A549 (cell line): ENCODE data around the gene ZBTB2. TPM values are rescaled to one million over a fixed set of nuclear protein-coding genes. Genes with fewer than 3 reads are reported as not detected.

Source experiments
- ATAC-seq, 2 experiments: fragments of 200-7000 bp in 1 of 2; fragments of >200 bp in 1 of 2; cut with Nextera tagmentation in 1 of 2; cut with Tn5 transposase in 1 of 2; 3 replicates each; pipeline versions ENCODE4 v1.8.0 to v1.9.1; 2018 to 2020; ENCODE audit warnings: mild to moderate bottlenecking in 1 of 2, moderate library complexity in 1 of 2
- CTCF ChIA-PET: fragments of 300-600 bp; sonication (Branson Sonifier 250); formaldehyde crosslinking; extraction: SDS; loops from one replicate; lab custom pipeline; 2021; ENCODE audit warnings: antibody characterized with exemption, inconsistent platforms; lab: Yijun Ruan, JAX
- POLR2A ChIA-PET: fragments of 350-600 bp; formaldehyde crosslinking; extraction: SDS; loops from one replicate; lab custom pipeline; 2021; ENCODE audit warnings: antibody characterized with exemption, inconsistent platforms; lab: Yijun Ruan, JAX
- DNase-seq, 2 experiments: peaks; one replicate each; pipeline versions ENCODE4 v3.0.0 to v3.0.0-alpha.2; 2011 to 2016; ENCODE audit warnings: low read depth in 1 of 2, low spot score in 1 of 2
- FAIRE-seq: peaks from 2 replicates; lab custom pipeline; 2011; peaks lifted over from hg19 to GRCh38; lab: Jason Lieb, UNC
- H3K27ac ChIP-seq, 2 experiments: fragments of >200 bp; sonication (Bioruptor Twin); formaldehyde crosslinking; 3 replicates each; pipeline ENCODE4 v1.5.1; 2016 to 2017
- H3K4me1 ChIP-seq: fragments of >200 bp; sonication (Bioruptor Twin); formaldehyde crosslinking; 3 replicates; pipeline ENCODE4 v1.6.1; 2016
- H3K4me2 ChIP-seq: fragments of >200 bp; sonication (Bioruptor Twin); formaldehyde crosslinking; 3 replicates; pipeline ENCODE4 v1.6.1; 2016
- H3K4me3 ChIP-seq: fragments of >200 bp; sonication (Bioruptor Twin); formaldehyde crosslinking; 3 replicates; pipeline ENCODE4 v1.5.1; 2016
- H3K9me3 ChIP-seq: fragments of >200 bp; sonication (Bioruptor Twin); formaldehyde crosslinking; 3 replicates; pipeline ENCODE4 v1.6.1; 2016
- CBX8 ChIP-seq: fragments of 200-600 bp; sonication (generic); IDR thresholded peaks from 2 replicates; pipeline ENCODE4 v1.6.1; 2016
- CHD2 ChIP-seq: fragments of 150-350 bp; IDR thresholded peaks from 2 replicates; pipeline ENCODE4 v1.6.1; 2014; ENCODE audit warnings: low read length; ENCODE audit not compliant: partially characterized antibody
- CHD4 ChIP-seq: fragments of 200-600 bp; sonication (generic); IDR thresholded peaks from 2 replicates; pipeline ENCODE4 v1.6.1; 2016; ENCODE audit warnings: antibody characterized with exemption, mild to moderate bottlenecking, borderline replicate concordance
- EHF ChIP-seq: fragments of 250-450 bp; sonication (Bioruptor Pico); IDR thresholded peaks from 2 replicates; pipeline ENCODE4 v1.5.0; 2020; ENCODE audit warnings: mild to moderate bottlenecking
- EHMT2 ChIP-seq: fragments of 200-600 bp; sonication (generic); IDR thresholded peaks from 2 replicates; pipeline ENCODE4 v1.6.1; 2016; ENCODE audit warnings: antibody characterized with exemption, low read depth, mild to moderate bottlenecking, moderate library complexity
- KDM1A ChIP-seq: fragments of 200-600 bp; sonication (generic); IDR thresholded peaks from 2 replicates; pipeline ENCODE4 v1.6.1; 2016; ENCODE audit warnings: low read depth, mild to moderate bottlenecking
- MAZ ChIP-seq: fragments of 150-350 bp; IDR thresholded peaks from 2 replicates; pipeline ENCODE4 v1.6.1; 2014; ENCODE audit warnings: antibody characterized with exemption, low read depth, low read length, borderline replicate concordance
- NFE2L2 ChIP-seq: fragments of 150-350 bp; conservative IDR thresholded peaks from 2 replicates; pipeline ENCODE4 v1.6.1; 2014; ENCODE audit warnings: low read length
- PHF8 ChIP-seq: fragments of 200-600 bp; sonication (generic); IDR thresholded peaks from 2 replicates; pipeline ENCODE4 v1.6.1; 2016; ENCODE audit warnings: low read depth, mild to moderate bottlenecking, antibody characterized with exemption, moderate library complexity, borderline replicate concordance
- POLR2A ChIP-seq: IDR thresholded peaks from 2 replicates; pipeline ENCODE4 v1.6.1; 2012; ENCODE audit warnings: mild to moderate bottlenecking, low read length
- RAD21 ChIP-seq, 2 experiments: fragments of >200 bp in 1 of 2; sonication (Bioruptor Twin) in 1 of 2; formaldehyde crosslinking in 1 of 2; IDR thresholded peaks in 1 of 2; conservative IDR thresholded peaks in 1 of 2; 2 replicates in 1 of 2; 3 replicates in 1 of 2; pipeline ENCODE4 v1.6.1; 2012 to 2018; ENCODE audit warnings: inconsistent platforms in 1 of 2
- RCOR1 ChIP-seq: fragments of 150-350 bp; IDR thresholded peaks from 2 replicates; pipeline ENCODE4 v1.6.1; 2014; ENCODE audit warnings: antibody characterized with exemption, low read length, low read depth
- RFX5 ChIP-seq: fragments of 450-650 bp; IDR thresholded peaks from 2 replicates; pipeline ENCODE4 v1.7.1; 2014; ENCODE audit warnings: antibody characterized with exemption, mild to moderate bottlenecking, moderate library complexity
- SREBF2 ChIP-seq: fragments of 450-650 bp; IDR thresholded peaks from 2 replicates; pipeline ENCODE4 v1.6.1; 2014; ENCODE audit warnings: mild to moderate bottlenecking, moderate library complexity
- ZC3H11A ChIP-seq: fragments of 450-650 bp; IDR thresholded peaks from 2 replicates; pipeline ENCODE4 v1.6.1; 2014; ENCODE audit warnings: antibody characterized with exemption, mild to moderate bottlenecking
- ZFP36 ChIP-seq: fragments of 450-650 bp; IDR thresholded peaks from 2 replicates; pipeline ENCODE4 v1.6.1; 2014; ENCODE audit warnings: borderline replicate concordance; ENCODE audit not compliant: partially characterized antibody
- ZSCAN20 ChIP-seq: fragments of 250-450 bp; sonication (Bioruptor Pico); IDR thresholded peaks from 2 replicates; pipeline ENCODE4 v1.8.0; 2022; ENCODE audit warnings: mild to moderate bottlenecking, moderate library complexity
- WGBS: methylation state at CpG from one replicate; pipeline ENCODE4 v1.1.6; 2017; ENCODE audit errors: missing lambda C conversion rate; 5-methylcytosine and 5-hydroxymethylcytosine counted together
- polyA plus RNA-seq, 4 experiments: library from polyadenylated mRNA; depleted of rRNA in 3 of 4; stranded (reverse); fragments of >200 nt; fragmentation: RNase III in 1 of 4; extraction: RNeasy Plus Mini Kit Qiagen cat#74134 plus additional on column Dnase treatment in 1 of 4; gene quantifications; 2 replicates in 3 of 4; 3 replicates in 1 of 4; pipeline ENCODE4 v1.2.3, GENCODE V29; 2011 to 2017
- TF ChIP-seq, protein P1 (sequence below): IDR thresholded peaks from 2 replicates; pipeline ENCODE4 v1.6.1; 2012

The ZBTB2 gene
- polyA plus RNA-seq, 2 of the 4 experiments (the other 2 are of a cell fraction), result 10.8 to 17.3 TPM

DNA sequence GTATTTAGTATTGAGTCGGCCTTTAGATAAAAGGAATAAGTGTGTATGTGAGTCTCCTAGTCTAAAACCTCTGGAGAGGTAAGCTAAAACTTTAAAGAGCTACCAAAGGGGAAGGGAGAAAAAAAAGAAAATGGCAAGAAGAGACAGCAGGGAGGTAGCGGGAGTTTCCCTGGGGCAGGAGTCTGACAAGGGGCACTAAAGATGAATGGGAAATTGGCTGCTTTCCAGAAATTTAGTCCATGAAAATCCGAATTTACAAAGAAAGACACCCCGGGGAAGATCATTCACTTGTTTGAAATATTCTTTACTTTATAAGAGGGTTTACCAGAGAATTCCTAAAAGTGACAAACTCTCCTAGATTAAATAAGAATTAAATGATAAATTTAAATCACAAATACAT, 41.3 kb upstream of the ZBTB2 start:
- Histone ChIP-seq H3K4me2 (no peak overlapping the region), H3K9me3 (no peaks in the 10 kb centered on the region), H3K4me1 (peaks cover 15% of the 10 kb centered on the region), H3K27ac (no peak overlapping the region), H3K4me3 (no peak overlapping the region)
- no peak for ATAC-seq
- ChIA-PET CTCF (no interaction called here), POLR2A (no interaction called here)
- TF ChIP-seq EHF, result no peak
- FAIRE-seq, result no peak
- 85% methylated on average over 4 of the region's 4 CpGs for WGBS
- DNase-seq, result no peak

- no peak for TF ChIP-seq KDM1A
- no peak for TF ChIP-seq POLR2A
- TF ChIP-seq NFE2L2, result no peak
- TF ChIP-seq CHD4, result no peak
- no peak for TF ChIP-seq ZC3H11A
- TF ChIP-seq EHMT2, result no peak
- TF ChIP-seq RFX5, result no peak
- TF ChIP-seq CBX8, result no peak
- no peak for TF ChIP-seq SREBF2
- Histone ChIP-seq H3K4me3 (no peak overlapping the region), H3K4me1 (peaks cover 2% of the 10 kb centered on the region; the same call in 2 of the 3 replicates), H3K9me3 (no peaks in the 10 kb centered on the region), H3K4me2 (no peak overlapping the region), H3K27ac (no peak overlapping the region)
- POLR2A ChIA-PET, result no interaction called here
- FAIRE-seq (no peak), ATAC-seq (no peak), DNase-seq (no peak)
- WGBS, result 95% methylated on average over 3 of the region's 3 CpGs
- CTCF ChIA-PET, result interaction anchor here (1.2 kb wide), 1 partner anchor 25 kb away, joined by 3 read pairs; no protein-coding TSS in a partner anchor
Measured at GRCh38 chr6:151431337-151431736, 40.0 kb upstream of the ZBTB2 start.

DNA sequence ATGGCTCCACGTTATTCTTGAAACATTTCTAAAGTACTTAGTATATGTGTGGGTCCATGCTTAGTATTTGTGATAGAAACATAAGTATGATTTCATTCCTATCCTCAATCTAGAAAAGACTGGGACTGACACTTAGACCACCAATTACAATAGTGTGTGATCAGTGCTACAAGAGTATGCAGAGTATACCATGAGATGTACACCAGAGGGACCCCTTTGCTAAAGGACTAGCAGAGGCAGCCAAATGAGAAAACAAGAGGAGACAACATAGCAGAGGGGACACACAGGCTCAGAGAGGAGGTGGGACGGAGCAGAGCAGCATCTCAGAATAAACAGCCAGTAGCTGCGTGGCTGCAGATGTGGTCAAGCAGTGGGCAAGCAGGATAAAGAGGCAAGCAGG, 39.5 kb upstream of the ZBTB2 start:
- CTCF ChIA-PET, result interaction anchor here (1.2 kb wide), 1 partner anchor 24 kb away, joined by 3 read pairs; no protein-coding TSS in a partner anchor
- peak in 1 of 2 experiments; percentile 55; a peak in 2 of 6 replicates for ATAC-seq

GRCh38 chr6:151428093-151428735, 36.9 kb upstream of the ZBTB2 start:
- H3K9me3 ChIP-seq, result no peaks in the 10 kb centered on the region
- no peaks in the 10 kb centered on the region for H3K4me1 ChIP-seq
- DNase-seq, result no peak
- TF ChIP-seq, protein P1, sequence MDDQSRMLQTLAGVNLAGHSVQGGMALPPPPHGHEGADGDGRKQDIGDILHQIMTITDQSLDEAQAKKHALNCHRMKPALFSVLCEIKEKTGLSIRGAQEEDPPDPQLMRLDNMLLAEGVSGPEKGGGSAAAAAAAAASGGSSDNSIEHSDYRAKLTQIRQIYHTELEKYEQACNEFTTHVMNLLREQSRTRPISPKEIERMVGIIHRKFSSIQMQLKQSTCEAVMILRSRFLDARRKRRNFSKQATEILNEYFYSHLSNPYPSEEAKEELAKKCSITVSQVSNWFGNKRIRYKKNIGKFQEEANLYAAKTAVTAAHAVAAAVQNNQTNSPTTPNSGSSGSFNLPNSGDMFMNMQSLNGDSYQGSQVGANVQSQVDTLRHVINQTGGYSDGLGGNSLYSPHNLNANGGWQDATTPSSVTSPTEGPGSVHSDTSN, result no peak
- TF ChIP-seq ZFP36, result no peak
- no peak for TF ChIP-seq RCOR1
- TF ChIP-seq PHF8, result no peak
- TF ChIP-seq CHD4, result no peak
- no peak for TF ChIP-seq ZSCAN20 (CRISPR knock-in tag)
- no peak for TF ChIP-seq CHD2
- 76% methylated on average over 4 of the region's 4 CpGs for WGBS
- H3K4me2 ChIP-seq, result no peak overlapping the region
- no peak for FAIRE-seq
- CTCF ChIA-PET, result no interaction called here
- POLR2A ChIA-PET, result no interaction called here
- no peak overlapping the region for H3K27ac ChIP-seq
- no peak overlapping the region for H3K4me3 ChIP-seq
- no peak for ATAC-seq

More for the DNA sequence above, 39.5 kb upstream of the ZBTB2 start:
- TF ChIP-seq RAD21 (conservative IDR thresholded peaks at IDR 0.05 in 1 of 2, IDR thresholded peaks at IDR 0.05 in 1 of 2), result 0 out of 5 replicates have a peak, but pooled peaks of 1 of the 2 experiments have one; percentile 10
- TF ChIP-seq, protein P1, result no peak
- no peak for TF ChIP-seq POLR2A
- TF ChIP-seq MAZ, result no peak
- Histone ChIP-seq H3K4me1 (no peaks in the 10 kb centered on the region), H3K9me3 (no peaks in the 10 kb centered on the region), H3K4me2 (no peak overlapping the region), H3K27ac (no peak overlapping the region), H3K4me3 (no peak overlapping the region)
- POLR2A ChIA-PET, result no interaction called here
- no peak for FAIRE-seq
- WGBS, result 91% methylated on average over 3 of the region's 3 CpGs
- DNase-seq, result no peak
